ENCODE results near the gene HES4.
"Not testable (repeated sequence)": the region's sequence is repeated elsewhere in the genome, so short reads cannot be mapped to it uniquely, and the experiment has no call there.

HES4 gene

GRCh38 chr1:978835-979743 lies 20.8 kb downstream of the HES4 start:
- DNase-seq = no peak

GRCh38 chr1:978069-978834 lies 21.6 kb downstream of the HES4 start:
- no peak for DNase-seq

GRCh38 chr1:976791-977190 lies 23.1 kb downstream of the HES4 start:
- DNase-seq = not testable (repeated sequence)

GRCh38 chr1:975896-976683 lies 23.8 kb downstream of the HES4 start:
- peak; percentile 48 for DNase-seq

- DNase-seq = no peak
Measured at GRCh38 chr1:975365-975764, 24.5 kb downstream of the HES4 start.

GRCh38 chr1:974687-975328 lies 25.1 kb downstream of the HES4 start:
- no peak for DNase-seq

- no peak for DNase-seq
Measured at GRCh38 chr1:974293-974640, 25.6 kb downstream of the HES4 start.

- DNase-seq = no peak
Measured at GRCh38 chr1:973459-974292, 26.2 kb downstream of the HES4 start.

- no peak for DNase-seq
Measured at GRCh38 chr1:972726-973458, 27.0 kb downstream of the HES4 start.

GRCh38 chr1:971751-972506 lies 28.0 kb downstream of the HES4 start:
- no peak for DNase-seq

- DNase-seq = no peak
Measured at GRCh38 chr1:970973-971730, 28.7 kb downstream of the HES4 start.

- no peak for DNase-seq
Measured at GRCh38 chr1:970242-970972, 29.5 kb downstream of the HES4 start.

GRCh38 chr1:969260-969855 lies 30.5 kb downstream of the HES4 start:
- DNase-seq = no peak

- DNase-seq = no peak
Measured at GRCh38 chr1:967466-968343, 32.2 kb downstream of the HES4 start.

- peak; percentile 75 for DNase-seq
Measured at GRCh38 chr1:966704-967300, 33.1 kb downstream of the HES4 start.

- peak; percentile 73 for DNase-seq
Measured at GRCh38 chr1:966135-966703, 33.7 kb downstream of the HES4 start, which contains the start of gene PLEKHN1. Gene PLEKHN1 (plus strand): TSS chr1:966482. CDS start chr1:966532, 50 bp downstream.
